PC-3 (cell line): Measurements from ENCODE around the gene ANGPTL5. TPM values are rescaled to one million over a fixed set of nuclear protein-coding genes. Genes with fewer than 3 reads are reported as not detected.

Source experiments
- ATAC-seq: fragments of 200-7000 bp; cut with Tn5 transposase; 2 replicates; pipeline ENCODE4 v1.9.1; 2020; ENCODE audit warnings: mild to moderate bottlenecking, moderate library complexity
- BruUV-seq: library from RNA; stranded (reverse); fragments of 400-500 nt; replicated peaks from 2 replicates; lab custom pipeline; 2021; lab: Mats Ljungman, UMichigan
- CTCF ChIA-PET: fragments of 300-600 bp; sonication (Branson Sonifier 250); formaldehyde crosslinking; loops from one replicate; lab custom pipeline; 2022; ENCODE audit warnings: antibody characterized with exemption; lab: Charles Lee
- POLR2A ChIA-PET: fragments of 300-600 bp; sonication (Branson Sonifier 250); formaldehyde crosslinking; loops from one replicate; lab custom pipeline; 2022; ENCODE audit warnings: antibody characterized with exemption; ENCODE audit not compliant: unreplicated experiment; lab: Charles Lee
- DNase-seq: peaks from one replicate; pipeline ENCODE4 v3.0.0-alpha.2; 2015
- H2AFZ ChIP-seq: fragments of 300-600 bp; sonication (generic); 2 replicates; pipeline ENCODE4 v1.6.0; 2016; ENCODE audit warnings: antibody characterized with exemption, low read length
- H3F3A ChIP-seq: fragments of 300-600 bp; sonication (generic); one replicate; pipeline ENCODE4 v1.6.0; 2017; ENCODE audit warnings: antibody characterized with exemption, low read length, control low read depth, mild to moderate bottlenecking; ENCODE audit not compliant: unreplicated experiment
- H3K27ac ChIP-seq: fragments of 300-600 bp; sonication (generic); 2 replicates; pipeline ENCODE4 v1.5.1; 2016; ENCODE audit warnings: mild to moderate bottlenecking, low read length
- H3K27me3 ChIP-seq: fragments of 300-600 bp; sonication (generic); 2 replicates; pipeline ENCODE4 v1.6.1; 2016; ENCODE audit warnings: low read length, mixed read lengths
- H3K36me3 ChIP-seq: fragments of 300-600 bp; sonication (generic); 2 replicates; pipeline ENCODE4 v1.6.1; 2016; ENCODE audit warnings: low read depth, mixed run types, low read length, mixed read lengths
- H3K4me1 ChIP-seq: fragments of 300-600 bp; sonication (generic); 2 replicates; pipeline ENCODE4 v1.5.1; 2016; ENCODE audit warnings: low read length; ENCODE audit not compliant: insufficient read depth
- H3K4me2 ChIP-seq: fragments of 300-600 bp; sonication (generic); 2 replicates; pipeline ENCODE4 v1.6.0; 2016; ENCODE audit warnings: low read length
- H3K4me3 ChIP-seq: fragments of 300-600 bp; sonication (generic); 2 replicates; pipeline ENCODE4 v1.5.1; 2016; ENCODE audit warnings: mild to moderate bottlenecking, low read length, mixed read lengths
- H3K79me2 ChIP-seq: fragments of 300-600 bp; sonication (generic); 2 replicates; pipeline ENCODE4 v1.6.1; 2017; ENCODE audit warnings: low read length, mixed read lengths
- H3K9ac ChIP-seq: fragments of 300-600 bp; sonication (generic); 2 replicates; pipeline ENCODE4 v1.6.0; 2016; ENCODE audit warnings: mild to moderate bottlenecking, low read length
- H3K9me2 ChIP-seq: fragments of 300-600 bp; sonication (generic); replicated peaks from 2 replicates; pipeline ENCODE4 v1.6.1; 2016; ENCODE audit warnings: mixed run types, low read length, mixed read lengths
- H3K9me3 ChIP-seq: fragments of 300-600 bp; sonication (generic); 2 replicates; pipeline ENCODE4 v1.6.1; 2016; ENCODE audit warnings: low read length, mixed read lengths
- H4K20me1 ChIP-seq: fragments of 300-600 bp; sonication (generic); 2 replicates; pipeline ENCODE4 v1.6.1; 2016; ENCODE audit warnings: low read length, mixed read lengths
- EZH2 ChIP-seq: fragments of 300-600 bp; sonication (generic); IDR thresholded peaks from one replicate; pipeline ENCODE4 v1.6.1; 2017; ENCODE audit warnings: antibody characterized with exemption, mild to moderate bottlenecking, low read length; ENCODE audit not compliant: unreplicated experiment
- EZH2phosphoT487 ChIP-seq: fragments of 300-600 bp; sonication (generic); IDR thresholded peaks from 2 replicates; pipeline ENCODE4 v1.6.1; 2018; ENCODE audit warnings: mild to moderate bottlenecking, antibody characterized with exemption, low read length, borderline replicate concordance
- intact Hi-C: fragments of 100-400 bp; cut with micrococcal nuclease; formaldehyde crosslinking; loops from 2 replicates; pipeline ENCODE4 v1.9.0; 2023
- total RNA-seq: library from RNA; depleted of rRNA; stranded (reverse); fragments of >200 nt; gene quantifications from 2 replicates; pipeline ENCODE4 v1.2.3, GENCODE V29; 2014
- TF ChIP-seq, protein P1 (sequence below): fragments of 300-600 bp; sonication (generic); conservative IDR thresholded peaks from 2 replicates; pipeline ENCODE4 v1.5.1; 2017; ENCODE audit warnings: antibody characterized with exemption, low read depth, mild to moderate bottlenecking, low read length

The ANGPTL5 gene
- total RNA-seq, 1 experiment from 2014 or later, result not detected

DNA sequence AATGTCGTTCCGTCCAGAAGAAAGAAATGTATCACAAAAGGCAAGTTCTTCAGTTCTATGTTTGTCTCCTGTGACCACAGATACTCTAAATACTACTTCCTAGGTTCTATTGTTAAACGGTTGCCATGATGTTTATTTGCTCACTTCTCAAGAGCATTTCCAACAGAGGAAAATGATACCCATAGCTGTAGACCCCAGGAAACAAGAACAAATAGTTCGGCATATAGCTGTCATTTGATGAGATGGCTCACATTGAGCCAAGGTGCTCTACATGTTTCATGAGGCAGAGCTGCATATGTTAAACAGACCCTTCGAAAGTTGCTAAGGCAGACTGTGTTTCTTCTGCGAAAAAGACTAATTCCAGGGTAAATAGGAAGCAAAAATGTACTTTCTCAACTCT lies 15.4 kb upstream of the ANGPTL5 start:
- no peaks in the 10 kb centered on the region for H3K9me3 ChIP-seq
- ChIA-PET POLR2A (no interaction called here), CTCF (interaction anchor here (0.6 kb wide), 1 partner anchor 15 kb away, joined by 8 read pairs; no protein-coding TSS in a partner anchor)
- H3K9ac ChIP-seq, result no peak overlapping the region
- H3K4me3 ChIP-seq, result no peak overlapping the region
- H3K4me2 ChIP-seq, result no peak overlapping the region
- H3K27me3 ChIP-seq, result no peaks in the 10 kb centered on the region
- H3K4me1 ChIP-seq, result no peaks in the 10 kb centered on the region
- intact Hi-C loops, result loop anchor here (5.0 kb wide), 1 partner anchor 41 kb away; no protein-coding TSS in a partner anchor
- no peaks in the 10 kb centered on the region for H4K20me1 ChIP-seq
- TF ChIP-seq EZH2 (no peak), EZH2phosphoT487 (no peak)
- TF ChIP-seq, protein P1, sequence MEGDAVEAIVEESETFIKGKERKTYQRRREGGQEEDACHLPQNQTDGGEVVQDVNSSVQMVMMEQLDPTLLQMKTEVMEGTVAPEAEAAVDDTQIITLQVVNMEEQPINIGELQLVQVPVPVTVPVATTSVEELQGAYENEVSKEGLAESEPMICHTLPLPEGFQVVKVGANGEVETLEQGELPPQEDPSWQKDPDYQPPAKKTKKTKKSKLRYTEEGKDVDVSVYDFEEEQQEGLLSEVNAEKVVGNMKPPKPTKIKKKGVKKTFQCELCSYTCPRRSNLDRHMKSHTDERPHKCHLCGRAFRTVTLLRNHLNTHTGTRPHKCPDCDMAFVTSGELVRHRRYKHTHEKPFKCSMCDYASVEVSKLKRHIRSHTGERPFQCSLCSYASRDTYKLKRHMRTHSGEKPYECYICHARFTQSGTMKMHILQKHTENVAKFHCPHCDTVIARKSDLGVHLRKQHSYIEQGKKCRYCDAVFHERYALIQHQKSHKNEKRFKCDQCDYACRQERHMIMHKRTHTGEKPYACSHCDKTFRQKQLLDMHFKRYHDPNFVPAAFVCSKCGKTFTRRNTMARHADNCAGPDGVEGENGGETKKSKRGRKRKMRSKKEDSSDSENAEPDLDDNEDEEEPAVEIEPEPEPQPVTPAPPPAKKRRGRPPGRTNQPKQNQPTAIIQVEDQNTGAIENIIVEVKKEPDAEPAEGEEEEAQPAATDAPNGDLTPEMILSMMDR, result no peak
- H3F3A ChIP-seq, result no peaks in the 10 kb centered on the region
- H3K36me3 ChIP-seq, result no peaks in the 10 kb centered on the region
- DNase-seq (no peak), ATAC-seq (no peak)
- H3K9me2 ChIP-seq, result no peaks in the 10 kb centered on the region
- no TSS peak for BruUV-seq
- H3K27ac ChIP-seq, result no peak overlapping the region
- H3K79me2 ChIP-seq, result no peaks in the 10 kb centered on the region
- no peak overlapping the region for H2AFZ ChIP-seq

DNA sequence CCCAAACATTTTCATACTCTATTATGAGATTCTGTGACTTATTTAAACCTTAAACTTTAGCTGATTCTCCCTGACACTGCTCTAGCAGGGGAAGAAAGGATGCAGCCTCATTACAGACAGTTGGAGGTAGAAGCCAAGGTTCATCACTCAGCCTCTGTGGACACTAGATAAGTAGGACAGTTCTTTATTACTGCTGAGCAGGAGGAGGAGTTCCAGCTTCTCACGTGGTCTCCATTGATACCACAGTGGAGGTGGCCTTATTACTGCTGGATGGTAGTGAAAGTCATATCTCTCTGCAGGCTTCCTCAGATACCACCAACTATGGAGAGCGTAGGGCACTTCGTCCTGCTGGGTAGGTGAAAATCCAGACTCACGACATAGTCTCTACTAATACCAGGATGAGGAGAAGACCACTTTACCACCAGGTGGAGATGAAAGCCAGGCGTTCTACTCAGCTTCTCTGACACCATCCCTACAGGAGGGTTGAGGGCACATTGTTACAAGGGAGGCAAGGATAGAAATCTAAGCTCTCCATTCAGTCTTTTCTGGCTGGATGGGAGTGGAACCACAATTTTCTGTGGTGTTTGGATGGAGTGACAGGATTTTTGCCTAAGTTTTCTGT lies 13.1 kb upstream of the ANGPTL5 start:
- Histone ChIP-seq H3K4me3 (no peak overlapping the region), H4K20me1 (no peaks in the 10 kb centered on the region), H3K9me3 (no peaks in the 10 kb centered on the region), H3K9ac (no peak overlapping the region), H3K36me3 (no peaks in the 10 kb centered on the region), H3K9me2 (no peaks in the 10 kb centered on the region), H3K4me1 (no peaks in the 10 kb centered on the region), H3K27me3 (no peaks in the 10 kb centered on the region), H3F3A (no peaks in the 10 kb centered on the region), H2AFZ (no peak overlapping the region), H3K4me2 (no peak overlapping the region), H3K27ac (no peak overlapping the region), H3K79me2 (no peaks in the 10 kb centered on the region)
- ChIA-PET CTCF (no interaction called here), POLR2A (no interaction called here)
- no TSS peak for BruUV-seq
- TF ChIP-seq EZH2phosphoT487, result no peak
- no peak for TF ChIP-seq EZH2
- TF ChIP-seq, protein P1, result no peak
- ATAC-seq (no peak), DNase-seq (no peak)
- intact Hi-C loops, result no loop called here

DNA sequence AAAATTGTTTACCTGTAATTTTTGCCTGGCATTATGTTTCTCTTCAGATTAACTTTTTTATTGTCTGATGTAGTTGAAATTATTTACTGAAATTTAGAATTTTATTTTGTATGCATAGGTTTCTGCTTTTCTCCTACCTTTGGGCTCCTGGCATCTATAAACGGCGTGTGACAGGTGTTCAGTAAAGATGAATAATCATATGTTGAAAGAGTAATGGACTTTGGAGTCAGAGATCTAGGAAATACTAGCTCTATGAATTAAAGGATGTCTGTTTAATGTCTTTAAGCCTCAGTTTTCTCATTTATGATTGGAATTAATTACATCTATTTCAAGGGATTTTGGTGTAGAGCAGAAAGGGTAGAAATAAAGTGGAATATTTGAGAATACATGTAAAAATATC lies 7.2 kb upstream of the ANGPTL5 start:
- H4K20me1 ChIP-seq, result no peaks in the 10 kb centered on the region
- ATAC-seq, result no peak
- H2AFZ ChIP-seq, result no peak overlapping the region
- intact Hi-C loops, result no loop called here
- H3K36me3 ChIP-seq, result no peaks in the 10 kb centered on the region
- no peak overlapping the region for H3K4me3 ChIP-seq
- BruUV-seq, result no TSS peak
- TF ChIP-seq EZH2phosphoT487 (no peak), EZH2 (no peak)
- TF ChIP-seq, protein P1, result no peak
- H3K4me2 ChIP-seq, result no peak overlapping the region
- H3K27me3 ChIP-seq, result no peaks in the 10 kb centered on the region
- H3K79me2 ChIP-seq, result no peaks in the 10 kb centered on the region
- no peaks in the 10 kb centered on the region for H3K9me2 ChIP-seq
- H3K27ac ChIP-seq, result no peak overlapping the region
- peaks cover 8% of the 10 kb centered on the region for H3K4me1 ChIP-seq
- no peak for DNase-seq
- no peaks in the 10 kb centered on the region for H3F3A ChIP-seq
- ChIA-PET POLR2A (no interaction called here), CTCF (no interaction called here)
- no peaks in the 10 kb centered on the region for H3K9me3 ChIP-seq
- no peak overlapping the region for H3K9ac ChIP-seq
